Erythroblast (primary cell): Measurements from ENCODE around the gene STK11.
A peak's percentile ranks its signal among the peaks of the same experiment; 100 is the strongest.

ENCODE experiments used
- GATA1 ChIP-seq: IDR thresholded peaks from 2 replicates; pipeline ENCODE4 v1.6.1; 2011; ENCODE audit warnings: low read depth, mild to moderate bottlenecking, control low read depth, low read length, moderate library complexity
- POLR2A ChIP-seq: IDR thresholded peaks from 2 replicates; pipeline ENCODE4 v1.6.1; 2011; ENCODE audit warnings: mild to moderate bottlenecking, low read length

DNA sequence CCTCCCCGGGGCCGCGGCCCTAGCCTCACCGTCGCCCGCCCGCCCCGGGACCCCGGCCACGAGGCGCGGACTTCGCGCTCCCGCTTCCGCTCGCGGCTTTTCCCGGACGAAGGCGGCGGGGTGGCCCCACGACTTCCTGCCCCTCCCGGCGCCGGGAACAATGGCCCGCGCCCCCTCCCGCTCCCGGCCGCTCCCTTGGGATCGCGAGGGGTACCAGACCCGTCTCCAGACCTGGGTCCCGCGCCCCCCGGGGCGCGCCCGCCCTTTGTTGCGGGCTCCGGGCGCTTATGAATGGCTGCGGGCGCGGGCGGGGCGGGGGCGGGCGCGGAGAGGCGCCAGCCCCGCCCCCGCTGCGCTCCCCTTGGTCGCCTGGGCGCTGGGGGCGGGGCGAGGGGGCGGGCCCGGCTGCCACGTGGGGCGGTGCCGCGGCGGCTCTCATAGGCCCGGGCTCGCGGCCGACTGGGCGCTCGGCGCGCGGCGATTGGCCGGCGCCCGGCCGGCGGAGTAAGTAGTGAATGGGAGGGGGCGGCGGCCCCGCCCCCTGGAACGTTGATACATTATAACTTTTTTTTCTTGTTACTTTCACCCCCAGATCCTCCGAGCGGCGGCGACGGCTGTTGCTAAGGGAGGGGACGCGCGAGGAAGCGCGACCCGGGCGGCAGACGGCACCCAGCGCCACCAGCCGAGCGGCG, 43.9 kb downstream of the STK11 start:
- TF ChIP-seq POLR2A, result peak; percentile 83
- TF ChIP-seq GATA1, result no peak
